GM23248 (cell line): Measurements from ENCODE around the gene PROS1. TPM values are rescaled to one million over a fixed set of nuclear protein-coding genes. Genes with fewer than 3 reads are reported as not detected.
A peak's percentile ranks its signal among the peaks of the same experiment; 100 is the strongest.
"Not testable (repeated sequence)": the region's sequence is repeated elsewhere in the genome, so short reads cannot be mapped to it uniquely, and the experiment has no call there.

Source experiments
- DNase-seq: peaks from one replicate; pipeline ENCODE4 v3.0.0-alpha.2; 2015
- H2AFZ ChIP-seq: fragments of 200-600 bp; sonication (generic); 2 replicates; pipeline ENCODE4 v1.6.1; 2016; ENCODE audit warnings: antibody characterized with exemption
- H3F3A ChIP-seq: fragments of 200-600 bp; sonication (generic); 2 replicates; pipeline ENCODE4 v1.6.1; 2016; ENCODE audit warnings: mild to moderate bottlenecking, antibody characterized with exemption, mixed run types; ENCODE audit not compliant: insufficient read depth
- H3K27ac ChIP-seq: fragments of 200-600 bp; sonication (generic); 2 replicates; pipeline ENCODE4 v1.5.1; 2016; ENCODE audit warnings: mild to moderate bottlenecking
- H3K27me3 ChIP-seq: fragments of 200-600 bp; sonication (generic); replicated peaks from 2 replicates; pipeline ENCODE4 v1.6.1; 2016; ENCODE audit warnings: mild to moderate bottlenecking; ENCODE audit not compliant: insufficient read depth
- H3K36me3 ChIP-seq: fragments of 200-600 bp; sonication (generic); 2 replicates; pipeline ENCODE4 v1.6.1; 2016; ENCODE audit warnings: low read depth, mild to moderate bottlenecking
- H3K4me1 ChIP-seq: fragments of 200-600 bp; sonication (generic); 2 replicates; pipeline ENCODE4 v1.6.1; 2016; ENCODE audit warnings: mild to moderate bottlenecking; ENCODE audit not compliant: insufficient read depth
- H3K4me2 ChIP-seq: fragments of 200-600 bp; sonication (generic); one replicate; pipeline ENCODE4 v1.6.1; 2016; ENCODE audit warnings: mild to moderate bottlenecking; ENCODE audit not compliant: unreplicated experiment
- H3K4me3 ChIP-seq: fragments of 200-600 bp; sonication (generic); 2 replicates; pipeline ENCODE4 v1.5.1; 2016; ENCODE audit warnings: mild to moderate bottlenecking
- H3K79me2 ChIP-seq: fragments of 200-600 bp; sonication (generic); 2 replicates; pipeline ENCODE4 v1.6.1; 2016; ENCODE audit warnings: mild to moderate bottlenecking; ENCODE audit not compliant: insufficient read depth
- H3K9ac ChIP-seq: fragments of 200-600 bp; sonication (generic); 2 replicates; pipeline ENCODE4 v1.6.1; 2016; ENCODE audit warnings: mild to moderate bottlenecking
- H3K9me2 ChIP-seq: fragments of 200-600 bp; sonication (generic); 2 replicates; pipeline ENCODE4 v1.6.1; 2016; ENCODE audit warnings: mixed run types, mild to moderate bottlenecking, moderate library complexity; ENCODE audit not compliant: insufficient read depth
- H3K9me3 ChIP-seq: fragments of 200-600 bp; sonication (generic); one replicate; pipeline ENCODE4 v1.6.1; 2017; ENCODE audit warnings: low read depth
- H4K20me1 ChIP-seq: fragments of 200-600 bp; sonication (generic); 2 replicates; pipeline ENCODE4 v1.6.0; 2016; ENCODE audit not compliant: insufficient read depth
- EZH2 ChIP-seq: fragments of 200-600 bp; sonication (generic); IDR thresholded peaks from 2 replicates; pipeline ENCODE4 v1.6.1; 2018; ENCODE audit warnings: antibody characterized with exemption, mild to moderate bottlenecking; ENCODE audit not compliant: insufficient read depth, poor library complexity, severe bottlenecking
- EZH2phosphoT487 ChIP-seq: fragments of 200-600 bp; sonication (generic); IDR thresholded peaks from 2 replicates; pipeline ENCODE4 v1.6.1; 2018; ENCODE audit warnings: antibody characterized with exemption, moderate library complexity, mild to moderate bottlenecking, low read depth; ENCODE audit not compliant: insufficient read depth
- WGBS, 2 experiments: methylation state at CpG; one replicate each; pipeline ENCODE4 v1.1.6; 2015 to 2017; ENCODE audit warnings: low lambda C conversion rate in 2 of 2, low coverage in 1 of 2; ENCODE audit errors: missing lambda C conversion rate in 2 of 2; 5-methylcytosine and 5-hydroxymethylcytosine counted together
- in situ Hi-C: fragments of 300-500 bp; cut with MboI; formaldehyde crosslinking; loops from 2 replicates; pipeline ENCODE4 v1.15.0; 2020
- polyA plus RNA-seq: library from polyadenylated mRNA; unstranded; fragments of >200 nt; fragmentation: Nextera tagmentation; extraction: Ambion mirVana; gene quantifications from 2 replicates; pipeline ENCODE4 v1.2.1, GENCODE V29; 2016
- total RNA-seq: library from RNA; depleted of rRNA; stranded (reverse); fragments of >200 nt; shearing (Covaris generic); gene quantifications from 2 replicates; pipeline ENCODE4 v1.2.3, GENCODE V29; 2014

Gene PROS1
- total and polyA plus RNA-seq, 2 experiments from 2014 or later, result 17.1 to 25.6 TPM

DNA sequence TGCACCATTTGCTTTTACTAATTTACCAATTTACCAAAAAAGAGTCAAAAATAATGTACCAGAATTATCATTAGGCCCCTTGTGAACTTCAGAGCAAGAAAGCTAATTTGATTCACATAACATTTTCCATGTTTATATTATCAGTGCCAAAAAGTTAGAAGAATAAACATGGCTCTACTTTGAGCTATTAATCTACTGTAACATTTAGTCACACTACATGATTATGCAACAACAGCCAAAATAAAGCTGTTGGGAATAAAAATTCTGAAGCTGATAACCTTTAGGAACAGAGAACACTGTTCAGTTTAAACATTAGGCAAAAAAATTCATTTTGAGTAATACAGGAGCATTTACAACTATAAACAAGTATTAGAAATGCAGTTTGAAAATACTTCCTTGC lies 63.6 kb downstream of the PROS1 start:
- no peaks in the 10 kb centered on the region for H4K20me1 ChIP-seq
- DNase-seq, result peak; percentile 14
- in situ Hi-C loops, result no loop called here
- no peaks in the 10 kb centered on the region for H3K4me1 ChIP-seq
- no peaks in the 10 kb centered on the region for H3K79me2 ChIP-seq
- no peaks in the 10 kb centered on the region for H3F3A ChIP-seq
- no peak overlapping the region for H3K27ac ChIP-seq
- H2AFZ ChIP-seq, result no peak overlapping the region
- H3K9ac ChIP-seq, result no peak overlapping the region
- no peaks in the 10 kb centered on the region for H3K9me2 ChIP-seq
- TF ChIP-seq EZH2, result no peak
- TF ChIP-seq EZH2phosphoT487, result no peak
- H3K36me3 ChIP-seq, result no peaks in the 10 kb centered on the region
- no peak overlapping the region for H3K4me2 ChIP-seq
- no peak overlapping the region for H3K4me3 ChIP-seq
- no peaks in the 10 kb centered on the region for H3K9me3 ChIP-seq
- no peaks in the 10 kb centered on the region for H3K27me3 ChIP-seq

DNA sequence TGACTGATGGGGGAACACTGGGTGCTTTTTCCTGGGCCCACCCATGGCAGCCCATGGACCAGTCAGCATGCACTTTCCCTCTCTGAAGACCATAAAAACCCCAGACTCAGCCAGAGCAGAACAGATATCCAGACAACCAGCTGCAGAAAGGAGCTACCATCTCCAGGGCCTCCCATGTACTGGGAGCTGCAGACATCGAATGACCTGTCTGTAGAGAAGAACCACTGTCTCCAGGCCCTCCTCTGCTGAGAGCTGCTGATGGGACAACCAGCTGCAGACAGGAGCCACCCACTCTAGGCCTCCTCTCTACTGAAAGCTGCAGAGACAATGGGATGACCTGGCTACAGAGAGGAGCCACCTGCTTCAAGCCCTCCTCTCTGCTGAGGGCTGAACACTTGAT lies 66.6 kb downstream of the PROS1 start:
- WGBS, 2 experiments, result 80 to 100% methylated on average over 1 of the region's 1 CpG
- TF ChIP-seq EZH2 (no peak), EZH2phosphoT487 (no peak)

DNA sequence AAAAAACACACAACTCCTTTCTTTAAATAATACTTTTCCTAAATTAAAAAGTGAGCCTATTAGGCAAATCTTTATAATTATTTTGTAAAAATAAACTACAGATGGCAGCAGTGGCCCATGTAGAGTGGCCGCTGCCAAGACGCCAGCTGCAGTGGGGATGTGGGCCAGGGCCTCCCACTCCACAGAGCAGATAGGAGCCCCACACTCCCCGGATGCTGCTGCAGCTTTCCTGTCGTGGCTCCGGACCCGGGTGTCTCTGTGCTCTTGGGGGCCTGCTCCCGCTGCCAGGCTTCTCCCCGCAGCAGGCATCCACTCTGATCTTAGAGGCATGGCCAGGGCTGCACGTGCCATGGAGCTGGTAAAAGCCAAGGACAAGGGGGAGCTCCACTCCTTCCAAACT lies 67.5 kb downstream of the PROS1 start:
- Histone ChIP-seq H3K4me1 (no peaks in the 10 kb centered on the region), H3F3A (no peaks in the 10 kb centered on the region), H3K36me3 (no peaks in the 10 kb centered on the region), H3K9me3 (no peaks in the 10 kb centered on the region), H3K27me3 (no peaks in the 10 kb centered on the region), H3K9me2 (no peaks in the 10 kb centered on the region), H4K20me1 (no peaks in the 10 kb centered on the region), H2AFZ (no peak overlapping the region), H3K79me2 (no peaks in the 10 kb centered on the region), H3K4me3 (no peak overlapping the region), H3K4me2 (no peak overlapping the region), H3K9ac (no peak overlapping the region), H3K27ac (no peak overlapping the region)
- 76 to 78% methylated on average over 9 of the region's 9 CpGs for WGBS, 2 experiments
- in situ Hi-C loops, result no loop called here
- DNase-seq, result no peak
- TF ChIP-seq EZH2 (no peak), EZH2phosphoT487 (no peak)

More for the DNA sequence above, 66.6 kb downstream of the PROS1 start:
- H4K20me1 ChIP-seq, result no peaks in the 10 kb centered on the region
- H3K4me3 ChIP-seq, result no peak overlapping the region
- no peaks in the 10 kb centered on the region for H3K9me2 ChIP-seq
- H3K79me2 ChIP-seq, result no peaks in the 10 kb centered on the region
- no peaks in the 10 kb centered on the region for H3F3A ChIP-seq
- no peak overlapping the region for H3K9ac ChIP-seq
- H3K4me2 ChIP-seq, result no peak overlapping the region
- no peak overlapping the region for H2AFZ ChIP-seq
- no peaks in the 10 kb centered on the region for H3K36me3 ChIP-seq
- no peaks in the 10 kb centered on the region for H3K27me3 ChIP-seq
- in situ Hi-C loops, result no loop called here
- no peak overlapping the region for H3K27ac ChIP-seq
- no peaks in the 10 kb centered on the region for H3K4me1 ChIP-seq
- DNase-seq, result no peak
- H3K9me3 ChIP-seq, result no peaks in the 10 kb centered on the region

GRCh38 chr3:93904568-93904967 lies 69.1 kb downstream of the PROS1 start:
- no peak for TF ChIP-seq EZH2
- H3F3A ChIP-seq, result no peaks in the 10 kb centered on the region
- H3K27ac ChIP-seq, result no peak overlapping the region
- H3K4me3 ChIP-seq, result no peak overlapping the region
- H4K20me1 ChIP-seq, result no peaks in the 10 kb centered on the region
- no peaks in the 10 kb centered on the region for H3K27me3 ChIP-seq
- H3K4me2 ChIP-seq, result no peak overlapping the region
- WGBS, 2 experiments, result 96 to 98% methylated on average over 1 of the region's 1 CpG
- H2AFZ ChIP-seq, result no peak overlapping the region
- in situ Hi-C loops, result no loop called here
- H3K9me2 ChIP-seq, result no peaks in the 10 kb centered on the region
- no peak overlapping the region for H3K9ac ChIP-seq
- H3K9me3 ChIP-seq, result no peaks in the 10 kb centered on the region
- DNase-seq, result no peak
- no peaks in the 10 kb centered on the region for H3K36me3 ChIP-seq
- no peaks in the 10 kb centered on the region for H3K79me2 ChIP-seq
- H3K4me1 ChIP-seq, result no peaks in the 10 kb centered on the region

DNA sequence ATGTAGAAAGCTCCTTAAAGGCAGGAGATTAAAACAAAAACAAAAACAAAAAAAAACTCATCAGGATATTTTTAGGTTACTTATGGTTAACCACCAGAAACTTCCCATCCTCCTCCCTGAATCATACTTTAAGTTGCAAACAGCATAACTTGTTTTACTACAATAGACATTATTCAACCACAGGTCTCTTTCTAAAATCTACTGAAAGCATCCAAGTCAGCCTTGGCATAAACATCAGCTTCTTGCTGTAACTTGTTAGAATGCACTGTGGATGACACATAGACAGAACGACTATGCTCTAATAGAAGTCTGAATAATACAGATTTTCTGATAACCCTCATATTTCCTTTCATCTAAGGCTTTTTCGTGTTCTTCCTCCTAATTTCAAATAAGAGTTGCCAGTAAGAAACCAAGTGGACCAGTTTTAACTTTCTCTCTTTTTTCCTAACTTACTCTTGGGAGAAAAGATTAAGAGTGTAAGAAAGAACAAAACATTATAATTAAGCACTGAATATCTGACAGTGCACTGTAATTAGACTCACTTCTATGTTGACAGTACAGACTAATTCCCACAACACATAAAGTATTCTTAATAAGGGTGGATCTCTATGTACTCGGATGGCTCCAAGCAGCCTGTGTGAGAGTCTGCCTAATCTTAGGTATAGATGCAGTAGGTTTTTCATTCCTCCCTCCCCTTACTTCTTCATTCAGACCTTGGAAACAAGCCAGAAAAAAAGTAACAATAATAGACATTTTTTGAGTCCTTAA lies 95.3 kb downstream of the PROS1 start:
- H3K36me3 ChIP-seq, H3K27me3 ChIP-seq, H3K9me2 ChIP-seq, H3K9me3 ChIP-seq, H3K9ac ChIP-seq, H3K79me2 ChIP-seq, in situ Hi-C loops, H4K20me1 ChIP-seq: not testable (repeated sequence)
- DNase-seq, result peak; percentile 78
- Histone ChIP-seq H2AFZ (peak overlapping the region; percentile 21; the same call in 1 of the 2 replicates), H3F3A (peaks cover 17% of the 10 kb centered on the region), H3K27ac (peak overlapping the region; percentile 19; the same call in 1 of the 2 replicates), H3K4me1 (peaks cover 12% of the 10 kb centered on the region), H3K4me2 (peak overlapping the region; percentile 1), H3K4me3 (0 out of 2 replicates have a peak overlapping the region, but pooled peaks have one; percentile 21)
- WGBS, 2 experiments, result 19 to 22% methylated on average over 3 of the region's 3 CpGs

GRCh38 chr3:93877427-93877826 lies 96.3 kb downstream of the PROS1 start:
- H3K4me3 ChIP-seq, H3K9me3 ChIP-seq, DNase-seq, H3K9ac ChIP-seq, H3K9me2 ChIP-seq, H2AFZ ChIP-seq, H3K79me2 ChIP-seq, H3K4me2 ChIP-seq, H3K36me3 ChIP-seq, H3K27ac ChIP-seq, H4K20me1 ChIP-seq, H3K27me3 ChIP-seq, in situ Hi-C loops: not testable (repeated sequence)
- 89 to 96% methylated on average over 4 of the region's 4 CpGs for WGBS, 2 experiments
- Histone ChIP-seq H3K4me1 (peaks cover 12% of the 10 kb centered on the region), H3F3A (peaks cover 17% of the 10 kb centered on the region)

DNA sequence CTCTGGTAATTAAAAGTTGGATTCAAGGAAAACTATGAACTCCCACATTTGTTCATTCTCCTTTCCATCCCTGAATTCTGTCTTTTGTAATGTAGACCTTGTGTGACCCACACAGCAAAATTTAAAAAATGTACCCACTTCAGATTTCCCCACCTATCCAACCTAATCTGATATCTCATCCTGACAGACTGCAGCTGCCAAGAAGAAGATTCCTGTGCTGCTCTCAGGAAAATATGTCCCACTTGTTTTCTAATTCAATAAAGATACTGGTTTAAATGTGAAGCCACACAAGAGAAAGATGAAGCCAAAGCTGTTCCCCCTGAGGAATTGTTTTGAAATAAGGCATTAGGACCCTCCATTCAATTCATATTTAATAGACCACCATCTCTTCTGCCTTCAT lies 100.3 kb downstream of the PROS1 start:
- H3K9me3 ChIP-seq, H3K4me1 ChIP-seq, H3K9me2 ChIP-seq, H4K20me1 ChIP-seq, DNase-seq, H3K4me3 ChIP-seq, H3K79me2 ChIP-seq, H3F3A ChIP-seq, H3K27ac ChIP-seq, H3K9ac ChIP-seq, H3K4me2 ChIP-seq, H3K36me3 ChIP-seq, H3K27me3 ChIP-seq, in situ Hi-C loops, H2AFZ ChIP-seq: not testable (repeated sequence)
